Fibroblast of skin of scalp (primary cell): ENCODE data around the gene PRKAB2.
"Not testable (repeated sequence)": the region's sequence is repeated elsewhere in the genome, so short reads cannot be mapped to it uniquely, and the experiment has no call there.

Source experiments
- DNase-seq: peaks from one replicate; pipeline ENCODE4 v3.0.0-alpha.2; 2013

The PRKAB2 gene

GRCh38 chr1:147171399-147172167, 687 bp downstream of the PRKAB2 start:
- peak; percentile 13 for DNase-seq

GRCh38 chr1:147169840-147170674, 2.2 kb downstream of the PRKAB2 start:
- DNase-seq: no peak

- peak; percentile 58 for DNase-seq
Measured at GRCh38 chr1:147169171-147169570, 3.1 kb downstream of the PRKAB2 start.

- peak; percentile 22 for DNase-seq
Measured at GRCh38 chr1:147168626-147169058, 3.6 kb downstream of the PRKAB2 start.

GRCh38 chr1:147167365-147167764, 4.9 kb downstream of the PRKAB2 start:
- peak; percentile 95 for DNase-seq

- DNase-seq: no peak
Measured at GRCh38 chr1:147163019-147163418, 9.3 kb downstream of the PRKAB2 start.

GRCh38 chr1:147162093-147162492, 10.2 kb downstream of the PRKAB2 start:
- DNase-seq: no peak

- not testable (repeated sequence) for DNase-seq
Measured at GRCh38 chr1:147157116-147157515, 15.2 kb downstream of the PRKAB2 start.

- DNase-seq: no peak
Measured at GRCh38 chr1:147156642-147157041, 15.6 kb downstream of the PRKAB2 start.

GRCh38 chr1:147152772-147153171, 19.5 kb downstream of the PRKAB2 start:
- DNase-seq: no peak

- no peak for DNase-seq
Measured at GRCh38 chr1:147151244-147151643, 21.0 kb downstream of the PRKAB2 start.

- DNase-seq: no peak
Measured at GRCh38 chr1:147142886-147143285, 29.4 kb downstream of the PRKAB2 start.

- DNase-seq: not testable (repeated sequence)
Measured at GRCh38 chr1:147130721-147131120, 41.5 kb downstream of the PRKAB2 start.

GRCh38 chr1:147129116-147129873, 43.0 kb downstream of the PRKAB2 start:
- no peak for DNase-seq

- no peak for DNase-seq
Measured at GRCh38 chr1:147124266-147124665, 48.0 kb downstream of the PRKAB2 start.

- DNase-seq: no peak
Measured at GRCh38 chr1:147117109-147117508, 55.2 kb downstream of the PRKAB2 start.

- no peak for DNase-seq
Measured at GRCh38 chr1:147115496-147115895, 56.8 kb downstream of the PRKAB2 start.

- DNase-seq: not testable (repeated sequence)
Measured at GRCh38 chr1:147115079-147115478, 57.2 kb downstream of the PRKAB2 start.

GRCh38 chr1:147114353-147114752, 57.9 kb downstream of the PRKAB2 start:
- not testable (repeated sequence) for DNase-seq

GRCh38 chr1:147111381-147112130, 60.7 kb downstream of the PRKAB2 start:
- DNase-seq: no peak

GRCh38 chr1:147110872-147111271, 61.4 kb downstream of the PRKAB2 start:
- no peak for DNase-seq

GRCh38 chr1:147110434-147110833, 61.8 kb downstream of the PRKAB2 start:
- no peak for DNase-seq
